Activated CD8-positive, alpha-beta T cell treated with anti-CD3 and anti-CD28 coated beads, Interleukin-2, amount 10 ng/mL, durations not matched to agents 7 days and 5 days (primary cell): Measurements from ENCODE around the gene RIMS1. TPM values are rescaled to one million over a fixed set of nuclear protein-coding genes. Genes with fewer than 3 reads are reported as not detected.

Experiments used
- ATAC-seq: fragments of 150-1000 bp; cut with Tn5 transposase; one replicate; pipeline ENCODE4 v1.10.0; 2021; ENCODE audit warnings: moderate library complexity
- CTCF ChIA-PET: fragments of 350-600 bp; sonication (Branson Sonifier 250); formaldehyde crosslinking; loops from one replicate; lab custom pipeline; 2021; ENCODE audit warnings: antibody characterized with exemption; lab: Charles Lee
- POLR2A ChIA-PET: fragments of 350-600 bp; sonication (Branson Sonifier 250); formaldehyde crosslinking; loops from one replicate; lab custom pipeline; 2021; ENCODE audit warnings: antibody characterized with exemption; lab: Charles Lee
- DNase-seq: peaks from one replicate; pipeline ENCODE4 v3.0.0-alpha.2; 2020
- H3K27ac Mint-ChIP-seq: one replicate; pipeline ENCODE4 v1.8.0; 2021; ENCODE audit warnings: mild to moderate bottlenecking, mixed read lengths
- H3K27me3 Mint-ChIP-seq: one replicate; pipeline ENCODE4 v1.8.0; 2021; ENCODE audit warnings: low read depth, mixed read lengths
- H3K36me3 Mint-ChIP-seq: one replicate; pipeline ENCODE4 v1.8.0; 2021; ENCODE audit warnings: low read depth, mixed read lengths
- H3K4me1 Mint-ChIP-seq: one replicate; pipeline ENCODE4 v1.8.0; 2021; ENCODE audit warnings: low read depth, mixed read lengths
- H3K4me3 Mint-ChIP-seq: one replicate; pipeline ENCODE4 v1.8.0; 2021; ENCODE audit warnings: mild to moderate bottlenecking, mixed read lengths
- H3K9me3 Mint-ChIP-seq: one replicate; pipeline ENCODE4 v1.8.0; 2022; ENCODE audit warnings: mixed read lengths; ENCODE audit not compliant: insufficient read depth
- total RNA-seq, 2 experiments: library from RNA; stranded (reverse); gene quantifications; one replicate each; pipeline ENCODE4 v1.2.3, GENCODE V29; 2021

RIMS1 gene
- total RNA-seq, 2 experiments from 2014 or later = not detected

DNA sequence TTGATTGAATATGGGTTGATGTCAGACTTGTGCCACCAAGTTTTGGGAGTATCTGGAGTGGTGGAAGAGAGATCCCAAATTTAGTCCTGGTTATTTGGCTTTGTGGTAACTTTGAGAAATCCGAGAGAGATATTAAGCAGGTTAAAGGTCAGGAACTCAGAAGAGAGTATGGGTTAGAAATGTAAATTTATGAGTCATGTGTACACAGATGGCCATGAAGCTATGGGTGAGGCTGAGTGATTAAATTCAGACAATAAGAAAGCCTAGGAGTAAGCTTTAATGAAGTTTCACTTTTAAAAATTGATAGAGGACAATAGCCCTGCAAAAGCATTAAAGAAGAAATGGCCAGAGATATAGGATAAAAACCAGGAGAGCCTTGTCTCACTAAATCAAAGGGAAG is 14.3 kb downstream of the RIMS1 start:
- Mint-ChIP-seq H3K4me1 (no peaks in the 10 kb centered on the region), H3K9me3 (no peaks in the 10 kb centered on the region), H3K27me3 (no peaks in the 10 kb centered on the region), H3K4me3 (no peak overlapping the region), H3K36me3 (no peaks in the 10 kb centered on the region), H3K27ac (no peak overlapping the region)
- CTCF ChIA-PET = no interaction called here
- POLR2A ChIA-PET = no interaction called here
- DNase-seq (no peak), ATAC-seq (no peak)

DNA sequence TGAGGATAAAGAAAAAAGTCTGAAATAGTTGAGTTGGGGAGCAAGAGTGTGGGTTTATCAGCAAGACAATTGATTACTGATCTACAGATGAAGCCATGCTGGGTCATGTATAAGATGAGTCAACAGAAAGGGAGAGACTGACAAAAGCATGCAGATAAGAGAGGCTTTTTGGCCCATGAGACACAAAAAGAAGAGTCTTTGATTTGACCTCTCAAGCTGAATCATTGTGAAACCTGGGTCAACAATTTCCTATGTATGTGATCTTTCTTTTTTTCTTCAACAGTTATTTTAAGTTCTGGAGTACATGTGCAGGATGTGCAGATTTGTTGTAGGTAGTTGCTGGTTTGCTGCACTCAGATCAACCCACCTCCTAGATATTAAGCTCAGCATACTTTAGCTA is 15.9 kb downstream of the RIMS1 start:
- POLR2A ChIA-PET = no interaction called here
- Mint-ChIP-seq H3K27ac (no peak overlapping the region), H3K27me3 (no peaks in the 10 kb centered on the region), H3K4me3 (no peak overlapping the region), H3K9me3 (no peaks in the 10 kb centered on the region), H3K4me1 (no peaks in the 10 kb centered on the region), H3K36me3 (no peaks in the 10 kb centered on the region)
- DNase-seq (no peak), ATAC-seq (no peak)
- CTCF ChIA-PET = no interaction called here

GRCh38 chr6:71906813-71907212 is 20.5 kb downstream of the RIMS1 start:
- CTCF ChIA-PET = no interaction called here
- Mint-ChIP-seq H3K9me3 (no peaks in the 10 kb centered on the region), H3K27me3 (no peaks in the 10 kb centered on the region), H3K36me3 (no peaks in the 10 kb centered on the region), H3K4me3 (no peak overlapping the region), H3K27ac (no peak overlapping the region), H3K4me1 (no peaks in the 10 kb centered on the region)
- POLR2A ChIA-PET = no interaction called here
- ATAC-seq (no peak), DNase-seq (no peak)

DNA sequence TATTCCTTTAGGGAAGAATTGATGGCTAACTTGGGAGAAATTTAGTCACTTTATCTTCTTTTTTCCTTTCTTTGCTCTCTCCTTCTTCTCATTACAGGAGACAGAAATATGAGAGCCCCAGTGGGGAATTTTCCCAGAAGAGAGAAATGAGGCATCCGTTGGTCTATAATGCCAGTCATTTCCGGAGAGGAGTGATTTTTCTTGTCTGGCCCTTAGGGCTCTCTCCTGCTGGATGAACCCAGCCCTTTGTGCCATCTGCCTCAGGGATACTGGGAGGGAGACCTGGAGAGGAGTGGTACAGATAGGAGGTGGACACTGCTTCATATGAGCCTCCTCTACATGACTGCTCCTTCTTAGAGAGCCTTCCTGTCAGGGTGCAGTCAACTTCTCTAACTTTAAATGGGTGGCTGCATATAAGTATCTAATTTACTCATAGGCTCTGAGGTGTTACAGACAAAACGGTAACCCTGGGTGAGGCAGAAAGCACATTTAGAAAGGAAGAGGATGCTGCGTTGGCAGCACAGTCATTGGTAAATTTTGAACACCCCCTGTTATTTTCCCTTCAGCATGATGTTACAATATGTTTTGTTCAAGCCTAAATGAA is 21.9 kb downstream of the RIMS1 start:
- no peaks in the 10 kb centered on the region for H3K9me3 Mint-ChIP-seq
- no peak overlapping the region for H3K27ac Mint-ChIP-seq
- no peaks in the 10 kb centered on the region for H3K4me1 Mint-ChIP-seq
- H3K4me3 Mint-ChIP-seq = no peak overlapping the region
- ChIA-PET POLR2A (no interaction called here), CTCF (no interaction called here)
- H3K27me3 Mint-ChIP-seq = no peaks in the 10 kb centered on the region
- DNase-seq = no peak
- ATAC-seq = no peak
- no peaks in the 10 kb centered on the region for H3K36me3 Mint-ChIP-seq

DNA sequence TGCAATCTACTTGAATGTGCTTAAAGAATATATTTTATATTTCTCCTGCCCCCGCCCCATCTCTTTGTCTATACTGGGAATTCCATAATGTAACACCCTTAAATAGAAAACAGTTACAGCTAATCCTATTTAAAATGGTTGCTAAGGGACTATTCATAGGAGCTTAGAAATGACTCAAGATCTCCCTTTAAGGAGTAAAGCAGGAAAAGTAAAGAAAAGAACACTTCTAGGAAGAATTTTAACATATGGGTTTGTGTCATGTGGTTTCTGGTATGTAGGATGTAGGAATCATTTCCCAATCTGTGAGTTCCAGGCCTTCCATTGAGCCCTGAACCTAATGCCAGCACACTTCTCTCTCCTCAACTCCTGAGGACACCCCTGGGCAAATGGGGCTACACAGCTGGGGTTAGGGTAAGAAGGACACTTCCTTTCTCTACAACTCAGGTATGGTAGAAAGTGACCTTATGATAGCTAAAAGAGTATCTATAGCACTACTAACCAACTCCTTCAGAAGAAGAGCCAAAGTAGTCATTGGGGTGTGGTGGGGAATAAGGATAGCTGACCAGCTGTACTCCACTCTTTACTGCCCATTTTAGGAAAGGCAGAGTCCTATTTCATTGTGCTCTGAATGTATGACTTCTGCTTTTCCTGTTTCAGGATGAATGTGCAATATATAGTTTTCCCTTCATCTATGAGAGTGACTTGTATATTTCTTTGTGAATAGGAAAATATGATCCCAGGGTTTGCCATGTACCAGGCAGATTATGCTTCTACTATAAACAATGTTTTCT is 27.3 kb downstream of the RIMS1 start:
- ChIA-PET CTCF (no interaction called here), POLR2A (no interaction called here)
- Mint-ChIP-seq H3K36me3 (no peaks in the 10 kb centered on the region), H3K4me1 (no peaks in the 10 kb centered on the region), H3K27me3 (no peaks in the 10 kb centered on the region), H3K9me3 (no peaks in the 10 kb centered on the region), H3K4me3 (no peak overlapping the region), H3K27ac (no peak overlapping the region)
- DNase-seq = no peak
- ATAC-seq = no peak

DNA sequence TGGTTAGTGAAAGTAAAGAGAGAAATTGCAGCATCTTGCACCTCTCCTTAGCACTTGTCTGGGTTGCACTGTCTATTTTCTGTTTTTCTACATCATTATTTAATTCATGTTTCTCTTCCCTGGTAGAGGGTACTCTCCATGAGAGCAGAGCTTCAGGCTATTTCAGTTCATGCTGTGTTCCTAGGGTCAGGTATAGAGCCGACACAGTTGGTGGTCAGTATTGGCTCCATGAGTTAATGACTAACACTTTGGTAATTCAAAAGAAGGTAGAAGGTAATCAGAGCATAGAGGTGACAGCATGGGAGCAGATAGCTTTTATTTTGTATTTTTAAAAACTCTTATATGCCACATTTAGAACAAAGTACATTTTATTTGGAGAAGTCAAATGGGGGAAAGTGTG is 42.7 kb downstream of the RIMS1 start:
- Mint-ChIP-seq H3K9me3 (no peaks in the 10 kb centered on the region), H3K27me3 (no peaks in the 10 kb centered on the region), H3K4me3 (no peak overlapping the region), H3K4me1 (no peaks in the 10 kb centered on the region), H3K36me3 (no peaks in the 10 kb centered on the region), H3K27ac (no peak overlapping the region)
- ChIA-PET CTCF (no interaction called here), POLR2A (no interaction called here)
- DNase-seq (no peak), ATAC-seq (no peak)

- Mint-ChIP-seq H3K27me3 (no peaks in the 10 kb centered on the region), H3K36me3 (no peaks in the 10 kb centered on the region)
Observed at GRCh38 chr6:71933881-71934280, 47.5 kb downstream of the RIMS1 start.

GRCh38 chr6:71965404-71965803 is 79.1 kb downstream of the RIMS1 start:
- Mint-ChIP-seq H3K9me3 (no peaks in the 10 kb centered on the region), H3K27me3 (no peaks in the 10 kb centered on the region), H3K4me1 (no peaks in the 10 kb centered on the region), H3K4me3 (no peak overlapping the region), H3K27ac (no peak overlapping the region), H3K36me3 (no peaks in the 10 kb centered on the region)
- DNase-seq (no peak), ATAC-seq (no peak)
- CTCF ChIA-PET = no interaction called here
- POLR2A ChIA-PET = no interaction called here

More at GRCh38 chr6:71933881-71934280, 47.5 kb downstream of the RIMS1 start:
- no peaks in the 10 kb centered on the region for H3K9me3 Mint-ChIP-seq
- POLR2A ChIA-PET = interaction anchor here (0.6 kb wide), 1 partner anchor 533 kb away, joined by 3 read pairs; no protein-coding TSS in a partner anchor
- ATAC-seq (no peak), DNase-seq (no peak)
- no peak overlapping the region for H3K4me3 Mint-ChIP-seq
- CTCF ChIA-PET = no interaction called here
- no peak overlapping the region for H3K27ac Mint-ChIP-seq
- no peaks in the 10 kb centered on the region for H3K4me1 Mint-ChIP-seq

DNA sequence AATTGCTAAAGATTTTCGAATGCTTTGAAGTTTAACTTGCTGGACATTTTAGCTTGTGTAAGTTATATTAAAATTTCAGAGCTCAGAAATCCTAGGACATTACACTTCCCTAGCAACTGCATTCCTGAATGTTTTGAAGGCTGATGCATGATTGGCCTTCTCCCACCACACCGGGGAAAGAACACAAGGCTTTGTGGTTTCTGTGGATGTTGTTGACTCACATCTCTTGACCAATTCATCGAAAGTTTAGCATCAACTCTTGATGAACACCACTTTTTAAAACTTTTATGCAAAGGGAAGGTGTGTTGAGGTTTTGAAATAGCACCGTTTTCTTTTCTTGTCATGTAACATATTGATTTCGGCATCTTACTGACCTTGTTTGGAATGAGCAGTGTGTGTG is 81.1 kb downstream of the RIMS1 start:
- Mint-ChIP-seq H3K4me1 (no peaks in the 10 kb centered on the region), H3K9me3 (no peaks in the 10 kb centered on the region), H3K27me3 (no peaks in the 10 kb centered on the region), H3K36me3 (no peaks in the 10 kb centered on the region), H3K4me3 (no peak overlapping the region), H3K27ac (no peak overlapping the region)
- no peak for ATAC-seq
- ChIA-PET CTCF (no interaction called here), POLR2A (no interaction called here)
- DNase-seq = no peak

GRCh38 chr6:71977884-71978283 is 91.5 kb downstream of the RIMS1 start:
- ATAC-seq (no peak), DNase-seq (no peak)
- Mint-ChIP-seq H3K27me3 (no peaks in the 10 kb centered on the region), H3K27ac (no peak overlapping the region), H3K9me3 (no peaks in the 10 kb centered on the region), H3K4me1 (no peaks in the 10 kb centered on the region), H3K4me3 (no peak overlapping the region), H3K36me3 (no peaks in the 10 kb centered on the region)
- ChIA-PET POLR2A (no interaction called here), CTCF (no interaction called here)

- DNase-seq (no peak), ATAC-seq (no peak)
- Mint-ChIP-seq H3K4me1 (no peaks in the 10 kb centered on the region), H3K27ac (no peak overlapping the region), H3K36me3 (no peaks in the 10 kb centered on the region), H3K9me3 (no peaks in the 10 kb centered on the region), H3K27me3 (no peaks in the 10 kb centered on the region), H3K4me3 (no peak overlapping the region)
- CTCF ChIA-PET = no interaction called here
- POLR2A ChIA-PET = no interaction called here
Observed at GRCh38 chr6:71979911-71980310, 93.6 kb downstream of the RIMS1 start.

- no peak for ATAC-seq
Observed at GRCh38 chr6:71982389-71982788, 96.0 kb downstream of the RIMS1 start.

More at GRCh38 chr6:71982389-71982788, 96.0 kb downstream of the RIMS1 start:
- DNase-seq = no peak
- H3K36me3 Mint-ChIP-seq = no peaks in the 10 kb centered on the region
- no peak overlapping the region for H3K4me3 Mint-ChIP-seq
- H3K4me1 Mint-ChIP-seq = no peaks in the 10 kb centered on the region
- no peaks in the 10 kb centered on the region for H3K9me3 Mint-ChIP-seq
- ChIA-PET POLR2A (no interaction called here), CTCF (no interaction called here)
- no peaks in the 10 kb centered on the region for H3K27me3 Mint-ChIP-seq
- H3K27ac Mint-ChIP-seq = no peak overlapping the region
